OCI-LY7 (cell line): ENCODE measurements around the gene FBXO33. TPM values are rescaled to one million over a fixed set of nuclear protein-coding genes. Genes with fewer than 3 reads are reported as not detected.

Experiments
- BruUV-seq: library from RNA; stranded (reverse); fragments of 400-500 nt; replicated peaks from 2 replicates; lab custom pipeline; 2021; lab: Mats Ljungman, UMichigan
- CTCF ChIA-PET: fragments of 300-600 bp; sonication (Branson Sonifier 250); formaldehyde crosslinking; loops from one replicate; lab custom pipeline; 2022; ENCODE audit warnings: antibody characterized with exemption; ENCODE audit not compliant: unreplicated experiment; lab: Charles Lee
- POLR2A ChIA-PET: fragments of 300-600 bp; sonication (Branson Sonifier 250); formaldehyde crosslinking; loops from one replicate; lab custom pipeline; 2022; ENCODE audit warnings: antibody characterized with exemption; lab: Charles Lee
- DNase-seq: peaks from one replicate; pipeline ENCODE4 v3.0.0-alpha.2; 2015; ENCODE audit warnings: low spot score
- H2AFZ ChIP-seq: fragments of 200-600 bp; sonication (generic), shearing (Covaris generic); 2 replicates; pipeline ENCODE4 v1.6.1; 2014; ENCODE audit warnings: mild to moderate bottlenecking, antibody characterized with exemption, low read length, moderate library complexity
- H3K27ac ChIP-seq: fragments of 200-600 bp; sonication (generic); 2 replicates; pipeline ENCODE4 v1.5.1; 2014; ENCODE audit warnings: mixed run types, low read depth, mild to moderate bottlenecking, moderate library complexity, low read length, inconsistent platforms; ENCODE audit not compliant: poor library complexity, severe bottlenecking
- H3K36me3 ChIP-seq: fragments of 200-600 bp; sonication (generic); 2 replicates; pipeline ENCODE4 v1.6.1; 2014; ENCODE audit warnings: mild to moderate bottlenecking, antibody characterized with exemption, low read length, moderate library complexity, mixed read lengths; ENCODE audit not compliant: insufficient read depth
- H3K4me1 ChIP-seq: fragments of 200-600 bp; sonication (generic); 2 replicates; pipeline ENCODE4 v1.5.1; 2014; ENCODE audit warnings: mild to moderate bottlenecking, low read length; ENCODE audit not compliant: insufficient read depth, poor library complexity, severe bottlenecking
- H3K4me2 ChIP-seq: fragments of 200-600 bp; sonication (generic); 2 replicates; pipeline ENCODE4 v1.6.1; 2014; ENCODE audit warnings: mild to moderate bottlenecking, low read length
- H3K4me3 ChIP-seq: fragments of 200-600 bp; sonication (generic); 2 replicates; pipeline ENCODE4 v1.5.1; 2014; ENCODE audit warnings: mild to moderate bottlenecking, low read depth, low read length; ENCODE audit not compliant: poor library complexity, severe bottlenecking
- H3K79me2 ChIP-seq: fragments of 200-600 bp; sonication (generic); 2 replicates; pipeline ENCODE4 v1.6.1; 2016; ENCODE audit warnings: low read depth, mild to moderate bottlenecking, low read length, moderate library complexity, mixed read lengths; ENCODE audit not compliant: insufficient read depth
- H3K9me2 ChIP-seq: fragments of 200-600 bp; sonication (generic); 2 replicates; pipeline ENCODE4 v1.6.1; 2016; ENCODE audit warnings: mild to moderate bottlenecking, low read length, mixed read lengths; ENCODE audit not compliant: insufficient read depth
- H3K9me3 ChIP-seq: fragments of 200-600 bp; sonication (generic); 2 replicates; pipeline ENCODE4 v1.6.1; 2014; ENCODE audit warnings: mild to moderate bottlenecking, mixed run types, low read length, mixed read lengths
- H4K20me1 ChIP-seq: fragments of 200-600 bp; sonication (generic); 2 replicates; pipeline ENCODE4 v1.6.1; 2014; ENCODE audit warnings: mild to moderate bottlenecking, antibody characterized with exemption, low read length, moderate library complexity, mixed read lengths; ENCODE audit not compliant: insufficient read depth
- EZH2phosphoT487 ChIP-seq: fragments of 200-600 bp; sonication (generic); IDR thresholded peaks from 2 replicates; pipeline ENCODE4 v1.6.1; 2018; ENCODE audit warnings: low read depth, borderline replicate concordance, mild to moderate bottlenecking, mixed run types, antibody characterized with exemption, low read length, moderate library complexity, mixed read lengths
- intact Hi-C: fragments of 100-400 bp; cut with micrococcal nuclease; formaldehyde crosslinking; loops from one replicate; pipeline ENCODE4 v1.10.0; 2022; ENCODE audit not compliant: unreplicated experiment
- total RNA-seq, 2 experiments: library from RNA; depleted of rRNA in 1 of 2; stranded (reverse); fragments of >200 nt in 1 of 2; shearing (Covaris generic) in 1 of 2; gene quantifications; 2 replicates each; pipeline ENCODE4 v1.2.3, GENCODE V29; 2014 to 2022
- TF ChIP-seq, protein P1 (sequence below): fragments of 200-600 bp; sonication (generic); conservative IDR thresholded peaks from 2 replicates; pipeline ENCODE4 v1.5.1; 2014; ENCODE audit warnings: mild to moderate bottlenecking, antibody characterized with exemption, low read length, moderate library complexity, mixed read lengths

The FBXO33 gene
- total RNA-seq, 2 experiments from 2014 or later: 14.2 to 16.6 TPM

DNA sequence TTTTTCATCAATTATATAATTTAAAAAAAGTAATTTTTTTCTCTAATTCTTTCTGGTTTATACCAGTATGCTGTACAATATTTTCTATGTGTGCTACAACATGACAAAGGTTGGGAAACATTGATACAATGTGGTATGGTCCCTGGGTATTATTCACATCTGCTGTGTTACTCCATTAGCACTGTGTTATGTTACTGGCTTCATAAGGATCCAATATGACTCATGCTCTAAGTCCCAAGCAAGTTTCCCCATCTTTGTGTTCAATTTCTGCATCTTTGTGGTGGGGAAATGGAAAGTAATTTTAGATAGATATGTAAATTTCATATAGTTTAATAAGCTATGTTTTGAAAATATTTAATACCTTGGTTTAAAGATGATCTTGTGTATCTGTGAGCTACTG, 35.8 kb downstream of the FBXO33 start:
- Histone ChIP-seq H3K79me2 (no peaks in the 10 kb centered on the region), H3K9me2 (no peaks in the 10 kb centered on the region), H2AFZ (no peak overlapping the region), H4K20me1 (no peaks in the 10 kb centered on the region), H3K4me1 (no peaks in the 10 kb centered on the region), H3K9me3 (no peaks in the 10 kb centered on the region), H3K4me2 (no peak overlapping the region), H3K36me3 (peaks cover 45% of the 10 kb centered on the region; the same call in 1 of the 2 replicates), H3K4me3 (no peak overlapping the region), H3K27ac (no peak overlapping the region)
- no TSS peak for BruUV-seq
- intact Hi-C loops: no loop called here
- no peak for DNase-seq
- ChIA-PET POLR2A (interaction anchor here (1.5 kb wide), 1 partner anchor 10 kb away, joined by 4 read pairs; no protein-coding TSS in a partner anchor), CTCF (no interaction called here)
- TF ChIP-seq EZH2phosphoT487: no peak
- TF ChIP-seq, protein P1, sequence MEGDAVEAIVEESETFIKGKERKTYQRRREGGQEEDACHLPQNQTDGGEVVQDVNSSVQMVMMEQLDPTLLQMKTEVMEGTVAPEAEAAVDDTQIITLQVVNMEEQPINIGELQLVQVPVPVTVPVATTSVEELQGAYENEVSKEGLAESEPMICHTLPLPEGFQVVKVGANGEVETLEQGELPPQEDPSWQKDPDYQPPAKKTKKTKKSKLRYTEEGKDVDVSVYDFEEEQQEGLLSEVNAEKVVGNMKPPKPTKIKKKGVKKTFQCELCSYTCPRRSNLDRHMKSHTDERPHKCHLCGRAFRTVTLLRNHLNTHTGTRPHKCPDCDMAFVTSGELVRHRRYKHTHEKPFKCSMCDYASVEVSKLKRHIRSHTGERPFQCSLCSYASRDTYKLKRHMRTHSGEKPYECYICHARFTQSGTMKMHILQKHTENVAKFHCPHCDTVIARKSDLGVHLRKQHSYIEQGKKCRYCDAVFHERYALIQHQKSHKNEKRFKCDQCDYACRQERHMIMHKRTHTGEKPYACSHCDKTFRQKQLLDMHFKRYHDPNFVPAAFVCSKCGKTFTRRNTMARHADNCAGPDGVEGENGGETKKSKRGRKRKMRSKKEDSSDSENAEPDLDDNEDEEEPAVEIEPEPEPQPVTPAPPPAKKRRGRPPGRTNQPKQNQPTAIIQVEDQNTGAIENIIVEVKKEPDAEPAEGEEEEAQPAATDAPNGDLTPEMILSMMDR: no peak

DNA sequence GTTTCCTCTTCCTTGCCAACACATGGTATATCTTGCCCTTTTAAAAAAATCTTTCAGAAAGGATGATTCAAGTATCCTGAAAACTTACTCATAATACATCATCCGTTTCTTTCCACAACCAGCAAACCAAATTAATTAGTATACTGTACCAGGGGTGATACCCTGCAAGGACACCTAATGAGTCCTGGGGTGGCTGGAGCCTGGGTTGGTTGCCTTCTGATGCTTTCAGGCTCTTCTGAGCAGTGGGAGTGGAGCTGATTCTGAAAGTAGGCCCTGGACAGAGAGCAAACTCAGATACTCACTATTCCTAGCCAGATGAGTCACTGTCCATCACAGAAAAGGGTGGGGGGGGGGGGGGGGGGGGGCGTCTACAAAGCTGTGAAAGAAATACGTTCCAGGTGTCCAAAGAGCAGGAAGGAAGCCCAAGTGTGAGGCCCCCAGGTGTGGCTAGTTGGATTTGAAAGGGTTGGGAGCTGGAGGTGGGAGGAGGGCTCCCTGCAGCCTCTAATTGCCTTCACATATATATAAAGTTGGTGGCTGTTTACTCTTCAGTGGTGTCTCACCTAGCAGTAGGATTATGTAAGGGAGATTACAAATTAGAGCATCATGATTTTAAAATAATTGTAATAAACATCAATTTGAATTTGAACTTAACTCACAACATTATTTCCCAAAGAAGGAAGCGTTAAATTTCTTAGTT, 36.5 kb downstream of the FBXO33 start:
- H3K27ac ChIP-seq: no peak overlapping the region
- BruUV-seq: no TSS peak
- H4K20me1 ChIP-seq: no peaks in the 10 kb centered on the region
- TF ChIP-seq, protein P1: no peak
- TF ChIP-seq EZH2phosphoT487: no peak
- POLR2A ChIA-PET: interaction anchor here (1.8 to 1.9 kb wide), 2 partner anchors 19 to 36 kb away, joined by 4 to 5 read pairs; partner anchors contain the start of gene FBXO33
- intact Hi-C loops: no loop called here
- H3K9me3 ChIP-seq: no peaks in the 10 kb centered on the region
- no peak overlapping the region for H2AFZ ChIP-seq
- H3K36me3 ChIP-seq: peaks cover 38% of the 10 kb centered on the region; the same call in 1 of the 2 replicates
- no peaks in the 10 kb centered on the region for H3K4me1 ChIP-seq
- no peak overlapping the region for H3K4me2 ChIP-seq
- DNase-seq: no peak
- no peaks in the 10 kb centered on the region for H3K79me2 ChIP-seq
- H3K4me3 ChIP-seq: no peak overlapping the region
- no peaks in the 10 kb centered on the region for H3K9me2 ChIP-seq
- CTCF ChIA-PET: no interaction called here

DNA sequence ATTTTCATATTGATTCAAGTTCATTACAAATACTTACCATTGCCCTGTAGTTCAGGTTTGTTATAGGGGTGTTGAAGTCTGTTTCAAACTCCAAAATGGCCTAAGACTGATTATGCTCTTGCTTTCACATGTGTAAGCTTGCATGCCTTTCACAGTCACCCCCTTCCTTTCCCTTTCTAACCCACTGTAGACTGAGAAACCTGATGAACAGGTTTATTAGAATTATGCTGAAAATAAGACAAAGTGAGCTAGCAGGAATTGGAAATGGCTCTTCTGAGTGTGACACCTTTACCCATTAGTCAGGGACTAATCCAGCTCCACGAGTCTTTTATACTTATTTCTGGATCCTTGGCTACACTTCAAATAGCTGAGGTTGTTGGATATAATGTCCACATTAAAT, 38.9 kb downstream of the FBXO33 start:
- Histone ChIP-seq H3K27ac (no peak overlapping the region), H2AFZ (no peak overlapping the region), H4K20me1 (no peaks in the 10 kb centered on the region), H3K4me1 (no peaks in the 10 kb centered on the region), H3K4me3 (no peak overlapping the region), H3K9me2 (no peaks in the 10 kb centered on the region), H3K36me3 (peaks cover 27% of the 10 kb centered on the region; the same call in 1 of the 2 replicates), H3K9me3 (no peaks in the 10 kb centered on the region), H3K79me2 (no peaks in the 10 kb centered on the region), H3K4me2 (no peak overlapping the region)
- intact Hi-C loops: no loop called here
- ChIA-PET CTCF (no interaction called here), POLR2A (interaction anchor here (0.6 to 1.3 kb wide), 2 partner anchors 12 to 20 kb away, joined by 3 read pairs; no protein-coding TSS in a partner anchor)
- no peak for DNase-seq
- no TSS peak for BruUV-seq
- TF ChIP-seq, protein P1: no peak
- TF ChIP-seq EZH2phosphoT487: no peak
